WTC11 (cell line): ENCODE measurements around the gene LOXL3. TPM values are rescaled to one million over a fixed set of nuclear protein-coding genes. Genes with fewer than 3 reads are reported as not detected.

Source experiments
- ATAC-seq: fragments of 200-7000 bp; cut with Tn5 transposase; 2 replicates; pipeline ENCODE4 v1.10.0; 2021; ENCODE audit warnings: mild to moderate bottlenecking, moderate library complexity
- CTCF ChIA-PET: fragments of 300-600 bp; sonication (Branson Sonifier 250); formaldehyde crosslinking; loops from one replicate; lab custom pipeline; 2021; ENCODE audit warnings: antibody characterized with exemption; lab: Charles Lee
- POLR2A ChIA-PET: fragments of 350-600 bp; sonication (Branson Sonifier 250); formaldehyde crosslinking; loops from one replicate; lab custom pipeline; 2021; ENCODE audit warnings: antibody characterized with exemption; lab: Charles Lee
- DNase-seq: peaks from one replicate; pipeline ENCODE4 v3.0.0; 2021; ENCODE audit warnings: low spot score
- H3K27ac Mint-ChIP-seq: 2 replicates; pipeline ENCODE4 v1.8.0; 2021; ENCODE audit warnings: mixed read lengths
- H3K27me3 Mint-ChIP-seq: 2 replicates; pipeline ENCODE4 v1.8.0; 2021; ENCODE audit warnings: low read depth, mild to moderate bottlenecking, moderate library complexity, mixed read lengths
- H3K36me3 Mint-ChIP-seq: 2 replicates; pipeline ENCODE4 v1.8.0; 2021; ENCODE audit warnings: mixed read lengths
- H3K4me1 Mint-ChIP-seq: 2 replicates; pipeline ENCODE4 v1.8.0; 2022; ENCODE audit warnings: mixed read lengths
- H3K4me3 Mint-ChIP-seq: 2 replicates; pipeline ENCODE4 v1.8.0; 2021; ENCODE audit warnings: mild to moderate bottlenecking, moderate library complexity, mixed read lengths
- H3K9me3 Mint-ChIP-seq: 2 replicates; pipeline ENCODE4 v1.8.0; 2021; ENCODE audit warnings: mixed read lengths
- GRHL2 ChIP-seq: fragments of 250-450 bp; sonication (Bioruptor Pico); IDR thresholded peaks from 2 replicates; pipeline ENCODE4 v1.8.0; 2022; ENCODE audit warnings: mild to moderate bottlenecking, moderate library complexity; ENCODE audit not compliant: insufficient replicate concordance, severe bottlenecking
- NFATC4 ChIP-seq: fragments of 250-450 bp; sonication (Bioruptor Pico); IDR thresholded peaks from 2 replicates; pipeline ENCODE4 v1.9.0; 2021; ENCODE audit warnings: mild to moderate bottlenecking
- NFYB ChIP-seq: sonication (generic); formaldehyde crosslinking; conservative IDR thresholded peaks from 2 replicates; pipeline ENCODE4 v1.8.0; 2022; ENCODE audit warnings: low read depth, missing genetic modification reagents
- NR1H2 ChIP-seq: sonication (generic); formaldehyde crosslinking; IDR thresholded peaks from 2 replicates; pipeline ENCODE4 v1.9.0; 2021; ENCODE audit warnings: mild to moderate bottlenecking, moderate library complexity, missing genetic modification reagents
- ZNF263 ChIP-seq: sonication (generic); formaldehyde crosslinking; IDR thresholded peaks from 2 replicates; pipeline ENCODE4 v1.8.1; 2022; ENCODE audit warnings: low read depth, mild to moderate bottlenecking, moderate library complexity, missing genetic modification reagents
- total RNA-seq: library from RNA; stranded (reverse); gene quantifications from 3 replicates; pipeline ENCODE4 v1.2.3, GENCODE V29; 2021
- TF ChIP-seq, protein P1 (sequence below): sonication (generic); formaldehyde crosslinking; IDR thresholded peaks from 2 replicates; pipeline ENCODE4 v1.8.0; 2022; ENCODE audit warnings: mild to moderate bottlenecking, missing genetic modification reagents
- TF ChIP-seq, protein P2 (sequence below): sonication (generic); formaldehyde crosslinking; IDR thresholded peaks from 2 replicates; pipeline ENCODE4 v1.8.0; 2022; ENCODE audit warnings: mild to moderate bottlenecking, missing genetic modification reagents
- TF ChIP-seq, protein P3 (sequence below): sonication (generic); formaldehyde crosslinking; IDR thresholded peaks from 2 replicates; pipeline ENCODE4 v1.8.0; 2022; ENCODE audit warnings: mild to moderate bottlenecking, missing genetic modification reagents
- TF ChIP-seq, protein P4 (sequence below): fragments of 250-450 bp; sonication (Bioruptor Pico); IDR thresholded peaks from 2 replicates; pipeline ENCODE4 v2.1.2; 2022; ENCODE audit warnings: mild to moderate bottlenecking, moderate library complexity
- TF ChIP-seq, protein P5 (sequence below): fragments of 250-450 bp; sonication (Bioruptor Pico); conservative IDR thresholded peaks from 2 replicates; pipeline ENCODE4 v1.9.0; 2021; ENCODE audit warnings: mild to moderate bottlenecking
- TF ChIP-seq, protein P6 (sequence below): sonication (generic); formaldehyde crosslinking; conservative IDR thresholded peaks from 2 replicates; pipeline ENCODE4 v1.8.1; 2023; ENCODE audit warnings: mild to moderate bottlenecking, low read depth, missing genetic modification reagents, moderate library complexity
- TF ChIP-seq, protein P7 (sequence below): sonication (generic); formaldehyde crosslinking; IDR thresholded peaks from 2 replicates; pipeline ENCODE4 v1.8.1; 2022; ENCODE audit warnings: low read depth, mild to moderate bottlenecking, moderate library complexity, missing genetic modification reagents, borderline replicate concordance
- TF ChIP-seq, protein P8 (sequence below): sonication (generic); formaldehyde crosslinking; IDR thresholded peaks from 2 replicates; pipeline ENCODE4 v1.8.1; 2022; ENCODE audit warnings: mild to moderate bottlenecking, missing genetic modification reagents, moderate library complexity, borderline replicate concordance
- TF ChIP-seq, protein P9 (sequence below): fragments of 250-450 bp; sonication (Bioruptor Pico); IDR thresholded peaks from 2 replicates; pipeline ENCODE4 v1.9.0; 2021; ENCODE audit warnings: mild to moderate bottlenecking
- TF ChIP-seq, protein P10 (sequence below): fragments of 250-450 bp; sonication (Bioruptor Pico); IDR thresholded peaks from 2 replicates; pipeline ENCODE4 v1.9.0; 2021; ENCODE audit warnings: moderate library complexity, mild to moderate bottlenecking, inconsistent platforms, borderline replicate concordance
- TF ChIP-seq, protein P11 (sequence below): fragments of 250-450 bp; sonication (Bioruptor Pico); IDR thresholded peaks from 2 replicates; pipeline ENCODE4 v1.8.0; 2021; ENCODE audit warnings: mild to moderate bottlenecking

Gene LOXL3
- total RNA-seq, 1 experiment from 2014 or later, result 21.1 TPM

DNA sequence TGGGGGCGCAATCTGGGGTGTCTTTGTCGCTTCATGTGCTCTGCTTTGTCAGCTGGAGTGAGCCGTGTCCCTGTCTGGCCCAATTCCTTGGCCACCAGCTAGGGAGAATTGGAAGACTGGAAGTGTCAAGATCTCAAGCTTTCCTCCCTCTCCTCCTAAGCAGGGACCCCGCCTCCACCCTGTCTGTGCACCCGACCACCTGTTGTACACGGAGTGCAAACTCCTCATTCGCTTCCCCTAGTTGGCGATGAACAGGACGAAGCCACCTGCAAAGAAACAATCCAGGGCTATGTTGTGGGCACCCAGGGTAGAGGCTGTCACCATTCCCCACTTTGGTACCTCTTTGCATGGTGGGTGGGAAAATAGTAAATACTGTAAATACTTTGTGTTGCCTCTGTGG, 26.0 kb downstream of the LOXL3 start:
- H3K4me1 Mint-ChIP-seq, result peaks cover 14% of the 10 kb centered on the region
- peak overlapping the region; percentile 99 for H3K4me3 Mint-ChIP-seq
- H3K27me3 Mint-ChIP-seq, result peaks cover 11% of the 10 kb centered on the region
- ATAC-seq (no peak), DNase-seq (no peak)
- TF ChIP-seq, protein P1, sequence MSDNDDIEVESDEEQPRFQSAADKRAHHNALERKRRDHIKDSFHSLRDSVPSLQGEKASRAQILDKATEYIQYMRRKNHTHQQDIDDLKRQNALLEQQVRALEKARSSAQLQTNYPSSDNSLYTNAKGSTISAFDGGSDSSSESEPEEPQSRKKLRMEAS (CRISPR knock-in tag), result no peak
- TF ChIP-seq, protein P2, sequence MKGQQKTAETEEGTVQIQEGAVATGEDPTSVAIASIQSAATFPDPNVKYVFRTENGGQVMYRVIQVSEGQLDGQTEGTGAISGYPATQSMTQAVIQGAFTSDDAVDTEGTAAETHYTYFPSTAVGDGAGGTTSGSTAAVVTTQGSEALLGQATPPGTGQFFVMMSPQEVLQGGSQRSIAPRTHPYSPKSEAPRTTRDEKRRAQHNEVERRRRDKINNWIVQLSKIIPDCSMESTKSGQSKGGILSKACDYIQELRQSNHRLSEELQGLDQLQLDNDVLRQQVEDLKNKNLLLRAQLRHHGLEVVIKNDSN (CRISPR knock-in tag), result no peak
- TF ChIP-seq, protein P3, sequence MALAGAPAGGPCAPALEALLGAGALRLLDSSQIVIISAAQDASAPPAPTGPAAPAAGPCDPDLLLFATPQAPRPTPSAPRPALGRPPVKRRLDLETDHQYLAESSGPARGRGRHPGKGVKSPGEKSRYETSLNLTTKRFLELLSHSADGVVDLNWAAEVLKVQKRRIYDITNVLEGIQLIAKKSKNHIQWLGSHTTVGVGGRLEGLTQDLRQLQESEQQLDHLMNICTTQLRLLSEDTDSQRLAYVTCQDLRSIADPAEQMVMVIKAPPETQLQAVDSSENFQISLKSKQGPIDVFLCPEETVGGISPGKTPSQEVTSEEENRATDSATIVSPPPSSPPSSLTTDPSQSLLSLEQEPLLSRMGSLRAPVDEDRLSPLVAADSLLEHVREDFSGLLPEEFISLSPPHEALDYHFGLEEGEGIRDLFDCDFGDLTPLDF, result no peak
- TF ChIP-seq, protein P4, sequence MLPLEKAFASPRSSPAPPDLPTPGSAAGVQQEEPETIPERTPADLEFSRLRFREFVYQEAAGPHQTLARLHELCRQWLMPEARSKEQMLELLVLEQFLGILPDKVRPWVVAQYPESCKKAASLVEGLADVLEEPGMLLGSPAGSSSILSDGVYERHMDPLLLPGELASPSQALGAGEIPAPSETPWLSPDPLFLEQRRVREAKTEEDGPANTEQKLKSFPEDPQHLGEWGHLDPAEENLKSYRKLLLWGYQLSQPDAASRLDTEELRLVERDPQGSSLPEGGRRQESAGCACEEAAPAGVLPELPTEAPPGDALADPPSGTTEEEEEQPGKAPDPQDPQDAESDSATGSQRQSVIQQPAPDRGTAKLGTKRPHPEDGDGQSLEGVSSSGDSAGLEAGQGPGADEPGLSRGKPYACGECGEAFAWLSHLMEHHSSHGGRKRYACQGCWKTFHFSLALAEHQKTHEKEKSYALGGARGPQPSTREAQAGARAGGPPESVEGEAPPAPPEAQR (CRISPR knock-in tag), result no peak
- TF ChIP-seq, protein P5, sequence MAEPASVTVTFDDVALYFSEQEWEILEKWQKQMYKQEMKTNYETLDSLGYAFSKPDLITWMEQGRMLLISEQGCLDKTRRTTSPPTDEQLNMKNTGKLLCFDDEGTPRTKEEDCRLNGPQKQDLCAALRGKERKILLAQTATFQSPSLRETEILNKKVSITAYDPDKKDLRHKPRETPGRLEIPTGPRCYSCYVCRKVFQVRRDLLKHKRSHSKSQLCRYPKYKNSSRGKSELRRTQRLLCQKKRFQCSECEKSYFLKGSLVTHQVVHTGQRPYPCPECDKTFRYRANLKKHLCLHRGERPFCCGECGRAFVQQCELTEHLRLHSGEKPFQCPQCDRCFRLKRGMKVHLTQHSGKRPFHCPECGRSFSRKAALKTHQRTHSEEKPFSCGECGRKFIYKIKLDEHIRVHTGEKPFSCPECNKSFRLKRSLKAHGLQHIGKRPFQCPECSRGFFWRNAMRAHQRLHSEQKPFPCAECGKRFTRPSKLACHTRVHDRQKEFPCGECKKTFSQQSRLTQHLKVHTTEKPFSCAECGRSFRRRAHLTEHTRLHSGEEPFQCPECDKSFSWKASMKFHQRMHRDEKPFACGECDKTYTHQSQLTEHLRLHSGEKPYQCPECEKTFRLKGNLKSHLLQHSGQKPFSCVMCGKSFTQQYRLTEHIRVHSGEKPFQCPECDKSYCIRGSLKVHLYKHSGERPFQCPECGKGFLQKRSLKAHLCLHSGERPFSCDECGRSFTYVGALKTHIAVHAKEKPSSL (CRISPR knock-in tag), result no peak
- TF ChIP-seq, protein P6, sequence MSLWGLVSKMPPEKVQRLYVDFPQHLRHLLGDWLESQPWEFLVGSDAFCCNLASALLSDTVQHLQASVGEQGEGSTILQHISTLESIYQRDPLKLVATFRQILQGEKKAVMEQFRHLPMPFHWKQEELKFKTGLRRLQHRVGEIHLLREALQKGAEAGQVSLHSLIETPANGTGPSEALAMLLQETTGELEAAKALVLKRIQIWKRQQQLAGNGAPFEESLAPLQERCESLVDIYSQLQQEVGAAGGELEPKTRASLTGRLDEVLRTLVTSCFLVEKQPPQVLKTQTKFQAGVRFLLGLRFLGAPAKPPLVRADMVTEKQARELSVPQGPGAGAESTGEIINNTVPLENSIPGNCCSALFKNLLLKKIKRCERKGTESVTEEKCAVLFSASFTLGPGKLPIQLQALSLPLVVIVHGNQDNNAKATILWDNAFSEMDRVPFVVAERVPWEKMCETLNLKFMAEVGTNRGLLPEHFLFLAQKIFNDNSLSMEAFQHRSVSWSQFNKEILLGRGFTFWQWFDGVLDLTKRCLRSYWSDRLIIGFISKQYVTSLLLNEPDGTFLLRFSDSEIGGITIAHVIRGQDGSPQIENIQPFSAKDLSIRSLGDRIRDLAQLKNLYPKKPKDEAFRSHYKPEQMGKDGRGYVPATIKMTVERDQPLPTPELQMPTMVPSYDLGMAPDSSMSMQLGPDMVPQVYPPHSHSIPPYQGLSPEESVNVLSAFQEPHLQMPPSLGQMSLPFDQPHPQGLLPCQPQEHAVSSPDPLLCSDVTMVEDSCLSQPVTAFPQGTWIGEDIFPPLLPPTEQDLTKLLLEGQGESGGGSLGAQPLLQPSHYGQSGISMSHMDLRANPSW (CRISPR knock-in tag), result no peak
- TF ChIP-seq NFATC4 (CRISPR knock-in tag), result no peak
- H3K27ac Mint-ChIP-seq, result no peak overlapping the region
- ChIA-PET POLR2A (no interaction called here), CTCF (no interaction called here)
- peaks cover 28% of the 10 kb centered on the region for H3K36me3 Mint-ChIP-seq
- 0 out of 2 replicates have a peak, but pooled peaks cover 3% of the 10 kb centered on the region for H3K9me3 Mint-ChIP-seq

DNA sequence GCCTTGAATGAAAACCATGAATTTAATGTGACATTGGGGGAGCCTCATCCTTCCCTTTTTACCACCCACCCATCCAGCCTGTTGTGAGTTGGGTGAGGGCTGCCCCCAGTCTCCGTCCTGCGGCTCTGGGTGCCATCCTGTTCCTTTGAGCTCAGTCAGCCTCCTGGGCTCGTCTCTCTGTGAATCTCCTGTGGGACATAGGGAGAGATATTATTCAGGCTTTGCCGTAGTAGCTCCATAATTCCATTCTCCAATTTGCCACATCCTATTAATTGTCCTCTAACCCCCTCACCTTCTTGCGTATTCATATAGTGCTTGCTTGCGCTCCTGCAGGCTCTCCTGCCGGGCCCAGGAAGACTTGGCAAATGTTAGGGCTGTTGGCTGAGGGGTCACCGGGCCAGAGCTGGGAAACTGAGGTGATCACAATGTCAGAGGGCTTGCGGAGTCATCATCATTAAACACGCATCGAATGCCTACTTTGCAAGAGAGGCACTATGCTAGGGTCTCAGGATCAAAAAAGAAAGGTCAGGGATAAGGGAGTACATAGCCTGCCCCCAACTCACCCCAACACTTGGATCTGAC, 27.0 kb downstream of the LOXL3 start:
- Mint-ChIP-seq H3K27me3 (peaks cover 21% of the 10 kb centered on the region), H3K4me3 (peak overlapping the region; percentile 41), H3K27ac (no peak overlapping the region), H3K36me3 (peaks cover 21% of the 10 kb centered on the region), H3K4me1 (peaks cover 14% of the 10 kb centered on the region), H3K9me3 (0 out of 2 replicates have a peak, but pooled peaks cover 3% of the 10 kb centered on the region)
- ChIA-PET CTCF (interaction anchor here (1.0 to 1.5 kb wide), 6 partner anchors 9 to 51 kb away, joined by 3 to 5 read pairs (median 4); partner anchors contain the start of genes CCDC142 and TTC31), POLR2A (interaction anchor here (0.6 to 1.1 kb wide), 2 partner anchors 18 to 44 kb away, joined by 3 to 4 read pairs; partner anchors contain the start of genes CCDC142 and TTC31)
- ATAC-seq, result no peak
- no peak for DNase-seq
- TF ChIP-seq NFYB (no peak), ZNF263 (CRISPR knock-in tag) (no peak), NR1H2 (CRISPR knock-in tag) (no peak), GRHL2 (CRISPR knock-in tag) (no peak)
- TF ChIP-seq, protein P7, sequence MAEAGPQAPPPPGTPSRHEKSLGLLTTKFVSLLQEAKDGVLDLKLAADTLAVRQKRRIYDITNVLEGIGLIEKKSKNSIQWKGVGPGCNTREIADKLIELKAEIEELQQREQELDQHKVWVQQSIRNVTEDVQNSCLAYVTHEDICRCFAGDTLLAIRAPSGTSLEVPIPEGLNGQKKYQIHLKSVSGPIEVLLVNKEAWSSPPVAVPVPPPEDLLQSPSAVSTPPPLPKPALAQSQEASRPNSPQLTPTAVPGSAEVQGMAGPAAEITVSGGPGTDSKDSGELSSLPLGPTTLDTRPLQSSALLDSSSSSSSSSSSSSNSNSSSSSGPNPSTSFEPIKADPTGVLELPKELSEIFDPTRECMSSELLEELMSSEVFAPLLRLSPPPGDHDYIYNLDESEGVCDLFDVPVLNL, result no peak
- TF ChIP-seq, protein P8, sequence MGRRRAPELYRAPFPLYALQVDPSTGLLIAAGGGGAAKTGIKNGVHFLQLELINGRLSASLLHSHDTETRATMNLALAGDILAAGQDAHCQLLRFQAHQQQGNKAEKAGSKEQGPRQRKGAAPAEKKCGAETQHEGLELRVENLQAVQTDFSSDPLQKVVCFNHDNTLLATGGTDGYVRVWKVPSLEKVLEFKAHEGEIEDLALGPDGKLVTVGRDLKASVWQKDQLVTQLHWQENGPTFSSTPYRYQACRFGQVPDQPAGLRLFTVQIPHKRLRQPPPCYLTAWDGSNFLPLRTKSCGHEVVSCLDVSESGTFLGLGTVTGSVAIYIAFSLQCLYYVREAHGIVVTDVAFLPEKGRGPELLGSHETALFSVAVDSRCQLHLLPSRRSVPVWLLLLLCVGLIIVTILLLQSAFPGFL (CRISPR knock-in tag), result no peak
- TF ChIP-seq, protein P9, sequence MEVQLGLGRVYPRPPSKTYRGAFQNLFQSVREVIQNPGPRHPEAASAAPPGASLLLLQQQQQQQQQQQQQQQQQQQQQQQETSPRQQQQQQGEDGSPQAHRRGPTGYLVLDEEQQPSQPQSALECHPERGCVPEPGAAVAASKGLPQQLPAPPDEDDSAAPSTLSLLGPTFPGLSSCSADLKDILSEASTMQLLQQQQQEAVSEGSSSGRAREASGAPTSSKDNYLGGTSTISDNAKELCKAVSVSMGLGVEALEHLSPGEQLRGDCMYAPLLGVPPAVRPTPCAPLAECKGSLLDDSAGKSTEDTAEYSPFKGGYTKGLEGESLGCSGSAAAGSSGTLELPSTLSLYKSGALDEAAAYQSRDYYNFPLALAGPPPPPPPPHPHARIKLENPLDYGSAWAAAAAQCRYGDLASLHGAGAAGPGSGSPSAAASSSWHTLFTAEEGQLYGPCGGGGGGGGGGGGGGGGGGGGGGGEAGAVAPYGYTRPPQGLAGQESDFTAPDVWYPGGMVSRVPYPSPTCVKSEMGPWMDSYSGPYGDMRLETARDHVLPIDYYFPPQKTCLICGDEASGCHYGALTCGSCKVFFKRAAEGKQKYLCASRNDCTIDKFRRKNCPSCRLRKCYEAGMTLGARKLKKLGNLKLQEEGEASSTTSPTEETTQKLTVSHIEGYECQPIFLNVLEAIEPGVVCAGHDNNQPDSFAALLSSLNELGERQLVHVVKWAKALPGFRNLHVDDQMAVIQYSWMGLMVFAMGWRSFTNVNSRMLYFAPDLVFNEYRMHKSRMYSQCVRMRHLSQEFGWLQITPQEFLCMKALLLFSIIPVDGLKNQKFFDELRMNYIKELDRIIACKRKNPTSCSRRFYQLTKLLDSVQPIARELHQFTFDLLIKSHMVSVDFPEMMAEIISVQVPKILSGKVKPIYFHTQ (CRISPR knock-in tag), result no peak
- TF ChIP-seq, protein P10, sequence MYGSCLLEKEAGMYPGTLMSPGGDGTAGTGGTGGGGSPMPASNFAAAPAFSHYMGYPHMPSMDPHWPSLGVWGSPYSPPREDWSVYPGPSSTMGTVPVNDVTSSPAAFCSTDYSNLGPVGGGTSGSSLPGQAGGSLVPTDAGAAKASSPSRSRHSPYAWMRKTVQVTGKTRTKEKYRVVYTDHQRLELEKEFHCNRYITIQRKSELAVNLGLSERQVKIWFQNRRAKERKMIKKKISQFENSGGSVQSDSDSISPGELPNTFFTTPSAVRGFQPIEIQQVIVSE (CRISPR knock-in tag), result no peak
- TF ChIP-seq, protein P11, sequence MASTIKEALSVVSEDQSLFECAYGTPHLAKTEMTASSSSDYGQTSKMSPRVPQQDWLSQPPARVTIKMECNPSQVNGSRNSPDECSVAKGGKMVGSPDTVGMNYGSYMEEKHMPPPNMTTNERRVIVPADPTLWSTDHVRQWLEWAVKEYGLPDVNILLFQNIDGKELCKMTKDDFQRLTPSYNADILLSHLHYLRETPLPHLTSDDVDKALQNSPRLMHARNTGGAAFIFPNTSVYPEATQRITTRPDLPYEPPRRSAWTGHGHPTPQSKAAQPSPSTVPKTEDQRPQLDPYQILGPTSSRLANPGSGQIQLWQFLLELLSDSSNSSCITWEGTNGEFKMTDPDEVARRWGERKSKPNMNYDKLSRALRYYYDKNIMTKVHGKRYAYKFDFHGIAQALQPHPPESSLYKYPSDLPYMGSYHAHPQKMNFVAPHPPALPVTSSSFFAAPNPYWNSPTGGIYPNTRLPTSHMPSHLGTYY (CRISPR knock-in tag), result no peak
